NCI-H510A treated with DMSO at 0.1 percent for 48 hours (cell line): ENCODE results near the gene FAN1.
"Not testable (repeated sequence)": the region's sequence is repeated elsewhere in the genome, so short reads cannot be mapped to it uniquely, and the experiment has no call there.

Source experiments
- DNase-seq: peaks from one replicate; lab custom pipeline; 2025; lab: John Stamatoyannopoulos, UW

FAN1 gene

DNA sequence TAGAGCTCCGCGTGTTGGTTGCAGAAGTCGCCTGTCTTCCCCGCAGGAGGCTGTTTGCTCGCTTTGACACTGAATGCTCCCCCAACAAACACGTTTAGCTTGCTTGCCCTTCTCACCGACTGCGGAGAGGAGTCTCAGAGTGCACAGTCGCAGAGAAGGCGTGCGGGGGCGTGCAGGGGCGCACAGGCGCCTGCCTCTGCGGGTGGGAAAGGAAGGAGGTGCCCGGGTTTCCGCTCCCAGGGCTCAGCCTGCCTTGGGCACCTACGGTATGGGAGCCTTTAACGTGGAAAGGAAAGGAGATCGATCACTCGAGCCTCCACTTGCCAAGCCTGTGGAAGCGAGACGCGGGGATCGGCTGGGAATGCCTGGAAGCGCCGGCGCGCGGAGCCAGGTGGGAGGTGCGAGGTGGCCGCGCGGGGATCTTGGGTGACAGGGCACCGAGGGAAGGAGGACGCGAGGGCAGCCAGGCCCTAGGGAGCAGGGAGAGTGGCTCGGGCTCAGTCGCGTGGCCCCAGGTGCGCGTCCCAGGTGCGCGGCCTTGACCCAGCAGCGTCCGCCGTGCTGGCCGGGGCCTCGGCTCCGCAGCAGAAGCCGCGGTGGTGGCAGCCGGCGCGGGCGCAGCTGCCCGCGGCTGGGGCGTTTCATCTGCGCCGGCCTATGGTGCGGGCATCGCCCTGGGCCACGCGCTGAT lies at the start of gene FAN1:
Gene FAN1, plus strand, starts transcription at position 419 of the 691 bp plus-strand sequence. CDS start 749 bp downstream, outside the sequence.
- peak; percentile 71 for DNase-seq

- no peak for DNase-seq
Observed at GRCh38 chr15:30859091-30859874, 44.4 kb upstream of the FAN1 start.

- DNase-seq: no peak
Observed at GRCh38 chr15:30865257-30865656, 38.5 kb upstream of the FAN1 start.

DNA sequence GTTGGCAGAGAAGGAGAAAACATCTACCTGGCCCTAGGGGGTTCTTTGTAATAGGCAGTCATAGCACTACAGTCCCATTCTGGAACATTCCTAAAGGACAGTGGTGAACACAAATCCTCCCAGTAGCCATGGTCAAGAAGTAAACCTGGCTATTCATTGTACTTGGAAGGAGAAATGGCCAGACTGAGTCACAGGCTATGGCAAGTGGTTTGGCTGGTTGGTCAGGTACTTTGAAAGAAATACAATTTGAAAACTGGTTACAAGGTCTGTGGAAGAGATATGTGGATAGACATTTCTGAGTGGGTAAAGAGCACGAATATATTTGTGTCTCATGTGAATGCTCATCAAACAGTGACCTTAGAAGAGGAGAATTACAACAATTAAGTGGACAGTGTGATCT lies 33.0 kb upstream of the FAN1 start:
- no peak for DNase-seq

DNA sequence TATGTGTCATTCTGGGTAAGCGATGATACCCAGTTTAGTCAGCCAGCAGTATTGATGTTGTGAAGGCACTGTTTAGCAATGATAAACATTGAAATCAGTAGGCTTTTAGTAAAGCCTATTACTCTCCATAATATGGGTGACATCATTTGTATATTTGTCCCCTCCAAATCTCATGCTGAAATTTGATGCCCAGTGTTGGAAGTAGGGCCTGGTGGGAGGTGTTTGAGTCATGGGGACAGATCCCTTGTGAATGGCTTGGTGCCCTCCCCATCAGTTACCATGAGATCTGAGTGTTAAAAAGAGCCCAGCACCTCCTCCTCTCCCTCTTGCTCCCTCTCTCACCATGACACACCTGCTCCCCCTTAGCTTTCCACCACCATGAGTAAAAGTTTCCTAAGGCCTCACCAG lies 31.4 kb upstream of the FAN1 start:
- DNase-seq: no peak

DNA sequence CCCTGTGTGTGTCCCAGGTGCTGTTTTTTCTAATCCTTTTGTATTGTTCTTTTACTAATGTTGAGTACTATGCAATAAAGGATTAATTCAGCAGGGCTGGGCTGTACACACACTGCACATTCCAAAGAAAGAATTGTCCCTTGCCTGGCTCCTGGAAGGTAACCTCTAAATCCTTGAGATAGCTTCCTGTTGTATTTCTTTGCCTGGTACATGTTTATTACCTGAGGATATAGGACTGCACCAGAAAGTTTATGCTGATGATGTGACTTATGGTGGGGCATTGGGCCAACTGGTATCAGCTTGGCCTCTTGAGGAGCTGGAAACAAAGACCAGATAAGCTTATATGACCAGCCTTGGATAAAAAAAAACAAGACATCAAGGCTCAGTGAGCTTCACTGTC lies 26.6 kb upstream of the FAN1 start:
- DNase-seq: no peak

DNA sequence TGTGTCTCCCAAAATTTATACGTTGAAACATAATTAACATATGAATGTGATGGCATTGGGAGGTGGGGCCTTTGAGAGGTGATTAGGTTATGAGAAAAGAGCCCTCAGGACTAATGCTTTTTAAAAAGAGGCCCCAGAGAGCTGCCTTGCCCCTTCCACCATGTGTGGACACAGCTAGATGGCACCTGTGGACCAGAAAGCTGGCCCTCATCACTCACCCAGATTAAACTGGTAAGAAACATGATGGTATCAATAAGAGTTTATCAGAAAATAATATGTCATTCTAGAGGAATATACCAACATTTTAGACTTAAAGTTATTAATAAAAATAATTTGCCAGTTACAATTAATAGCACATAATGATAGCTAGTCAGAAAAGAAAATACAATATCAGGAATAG lies 25.2 kb upstream of the FAN1 start:
- no peak for DNase-seq

DNA sequence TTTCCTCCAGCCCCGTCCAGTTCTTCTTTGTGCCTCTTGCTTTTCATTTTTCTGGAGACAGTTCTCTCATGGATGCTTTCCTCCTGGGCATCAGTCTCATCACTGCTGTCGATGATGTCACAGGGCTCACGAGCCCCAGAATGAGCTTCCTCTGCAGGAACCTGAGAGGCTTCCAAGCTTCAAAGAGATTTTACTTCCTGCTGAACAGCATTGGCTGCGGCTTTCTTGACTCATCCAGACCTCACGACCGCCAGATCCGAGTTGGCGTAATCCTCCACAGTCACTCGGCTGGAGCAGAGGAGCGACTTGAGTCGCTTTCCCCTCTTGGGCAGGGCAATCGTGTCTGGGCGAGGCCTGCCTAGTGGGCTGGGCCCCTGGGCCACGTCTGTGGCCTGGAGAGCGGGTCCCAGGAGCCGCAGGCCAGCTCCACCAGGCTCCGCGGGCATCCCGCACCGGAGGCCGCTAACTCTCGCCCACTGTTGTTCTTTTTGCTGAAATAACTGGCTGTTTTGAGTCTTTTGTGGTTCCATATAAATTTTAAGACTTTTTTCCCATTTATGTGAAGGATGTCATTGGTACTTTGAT lies 20.8 kb upstream of the FAN1 start:
- DNase-seq: no peak

DNA sequence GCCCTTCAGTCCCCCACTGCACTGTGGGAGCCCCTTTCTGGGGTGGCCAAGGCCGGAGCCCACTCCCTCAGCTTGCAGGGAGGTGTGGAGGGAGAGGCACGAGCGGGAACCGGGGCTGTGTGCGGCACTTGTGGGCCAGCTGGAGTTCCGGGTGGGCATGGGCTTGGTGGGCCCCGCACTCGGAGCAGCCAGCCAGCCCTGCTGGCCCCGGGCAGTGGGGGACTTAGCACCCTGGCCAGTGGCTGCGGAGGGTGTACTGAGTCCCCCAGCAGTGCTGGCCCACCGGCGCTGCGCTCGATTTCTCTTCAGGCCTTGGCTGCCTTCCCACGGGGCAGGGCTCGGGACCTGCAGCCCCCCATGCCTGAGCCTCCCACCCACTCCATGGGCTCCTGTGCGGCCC lies 20.0 kb upstream of the FAN1 start:
- DNase-seq: not testable (repeated sequence)

DNA sequence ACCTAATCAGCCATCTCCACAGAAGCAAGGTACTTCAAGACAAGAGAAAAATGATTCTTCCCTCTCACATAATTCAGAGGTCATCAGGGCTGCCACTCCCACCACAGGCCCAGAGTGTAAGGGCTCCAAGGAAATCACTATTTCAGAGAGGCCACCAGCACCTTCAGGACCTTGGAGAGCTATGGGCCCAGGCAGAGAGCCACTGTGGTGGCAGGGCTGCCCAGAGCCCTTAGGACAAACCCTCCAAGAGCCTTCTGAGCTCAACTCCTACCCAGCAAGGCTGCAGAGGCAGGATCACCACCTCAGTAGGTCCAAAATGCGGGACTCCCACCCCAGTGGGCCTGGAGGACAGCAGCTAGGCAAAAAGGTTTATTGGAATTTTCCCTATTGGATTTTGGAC lies 17.9 kb upstream of the FAN1 start:
- no peak for DNase-seq

DNA sequence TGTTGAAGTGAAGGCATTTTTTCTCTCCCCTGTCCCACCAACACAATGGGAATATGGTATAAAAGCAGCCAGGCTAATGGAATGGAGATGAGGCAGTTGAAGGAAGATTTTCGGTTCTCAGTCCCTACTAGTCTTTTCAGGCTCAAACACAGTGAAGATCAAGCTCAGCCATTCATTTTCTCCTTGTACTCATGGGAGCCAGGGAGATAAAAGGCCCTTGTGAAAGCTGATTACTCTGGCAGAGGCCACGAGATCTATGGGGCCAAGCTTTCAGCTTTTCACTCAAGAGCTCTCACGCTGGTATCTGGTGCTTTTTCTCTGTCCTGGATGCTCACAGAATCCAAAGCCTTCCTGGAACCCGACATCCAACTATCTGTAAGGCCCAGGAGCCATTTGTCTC lies 14.5 kb upstream of the FAN1 start:
- DNase-seq: no peak

DNA sequence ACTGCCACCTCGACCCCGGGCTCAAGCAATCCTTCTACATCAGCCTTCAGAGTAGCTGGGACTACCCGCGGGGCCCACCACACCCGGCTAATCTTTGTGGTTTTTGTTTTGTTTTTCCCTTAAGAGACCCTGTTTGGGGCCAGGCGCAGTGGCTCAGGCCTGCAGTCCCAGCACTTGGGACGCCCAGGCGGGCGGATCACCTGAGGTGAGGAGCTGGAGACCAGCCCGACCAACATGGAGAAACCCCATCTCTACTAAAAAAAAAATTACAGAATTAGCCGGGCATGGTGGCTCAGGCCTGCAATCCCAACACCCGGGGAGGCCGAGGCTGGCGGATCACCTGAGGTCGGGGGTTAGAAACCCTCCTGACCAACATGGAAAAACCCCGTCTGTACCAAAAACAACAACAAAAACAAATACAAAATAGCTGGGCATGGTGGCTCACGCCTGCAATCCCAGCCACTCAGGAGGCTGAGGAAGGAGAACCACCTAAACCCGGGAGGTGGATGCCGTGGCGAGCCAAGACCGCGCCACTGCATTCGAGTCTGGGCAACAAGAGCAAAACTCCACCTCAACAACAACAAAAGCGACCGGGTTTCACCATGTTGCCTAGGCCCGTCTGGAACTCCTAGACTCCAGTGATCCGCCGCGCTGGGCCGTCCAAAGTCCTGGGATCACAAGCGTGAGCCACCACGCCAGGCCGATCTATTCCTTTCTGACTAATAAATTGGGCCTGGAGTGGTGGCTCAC lies 8.1 kb upstream of the FAN1 start:
- DNase-seq: no peak

DNA sequence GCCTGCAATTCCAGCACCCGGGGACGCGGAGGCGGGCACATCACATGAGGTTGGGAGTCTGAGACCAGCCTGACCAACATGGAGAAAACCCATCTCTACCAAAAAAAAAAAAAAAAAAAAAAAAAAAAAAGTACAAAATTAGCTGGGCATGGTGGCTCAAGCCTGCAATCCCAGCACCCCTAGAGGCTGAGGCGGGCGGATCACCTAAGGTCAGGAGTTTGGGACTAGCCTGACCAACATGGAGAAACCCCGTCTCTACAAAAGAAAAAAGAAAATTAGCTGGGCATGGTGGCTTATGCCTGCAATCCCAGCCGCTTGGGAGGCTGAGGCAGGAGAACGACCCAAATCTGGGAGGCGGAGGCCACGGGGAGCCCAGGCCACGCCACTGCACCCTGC lies 7.5 kb upstream of the FAN1 start:
- no peak for DNase-seq

DNA sequence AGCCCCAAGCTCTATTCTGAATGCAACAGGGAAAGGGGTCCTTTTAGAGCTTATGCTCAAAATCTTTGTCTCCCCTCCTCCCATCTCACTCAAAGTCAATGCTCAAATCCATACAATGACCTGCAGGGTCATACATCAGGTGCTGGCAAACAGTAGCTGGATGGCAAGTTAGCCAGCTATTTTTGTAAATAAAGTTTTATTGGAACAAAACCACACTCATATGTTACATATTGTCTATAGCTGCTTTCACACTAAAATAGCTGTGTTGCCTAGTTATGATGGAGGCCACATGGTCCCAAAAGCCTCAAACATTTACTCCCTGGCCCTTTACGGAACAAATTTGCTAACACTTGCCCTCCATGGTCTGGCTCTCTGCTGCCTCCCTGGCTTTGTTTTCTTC lies 1.8 kb upstream of the FAN1 start:
- DNase-seq: no peak

- DNase-seq: no peak
Observed at GRCh38 chr15:30904812-30905211, 1.1 kb downstream of the FAN1 start.

- DNase-seq: no peak
Observed at GRCh38 chr15:30905821-30906220, 2.1 kb downstream of the FAN1 start.

DNA sequence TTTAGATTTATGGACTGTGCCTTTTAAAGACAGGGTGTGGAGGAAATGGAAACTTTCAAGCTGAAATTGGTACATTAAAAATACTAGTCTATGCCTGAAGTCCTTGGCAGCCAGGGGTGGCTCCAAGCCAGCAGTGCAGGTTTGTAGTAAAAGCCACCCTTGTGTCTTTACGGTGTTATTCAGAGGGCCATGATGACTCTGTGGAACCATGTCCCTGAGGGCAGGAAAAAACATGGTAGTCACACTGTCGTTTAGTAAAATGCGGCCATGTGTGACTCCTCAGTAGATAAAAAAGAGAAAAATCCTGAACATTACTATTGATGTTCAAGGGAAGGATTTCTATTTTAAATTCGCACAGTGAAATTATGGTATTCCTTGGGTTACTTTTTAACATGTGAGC lies 2.7 kb downstream of the FAN1 start:
- DNase-seq: no peak

GRCh38 chr15:30913761-30914160 lies 10.0 kb downstream of the FAN1 start:
- no peak for DNase-seq

GRCh38 chr15:30917013-30917412 lies 13.3 kb downstream of the FAN1 start:
- no peak for DNase-seq

GRCh38 chr15:30917675-30918074 lies 14.0 kb downstream of the FAN1 start:
- no peak for DNase-seq

GRCh38 chr15:30918366-30918765 lies 14.7 kb downstream of the FAN1 start:
- no peak for DNase-seq

DNA sequence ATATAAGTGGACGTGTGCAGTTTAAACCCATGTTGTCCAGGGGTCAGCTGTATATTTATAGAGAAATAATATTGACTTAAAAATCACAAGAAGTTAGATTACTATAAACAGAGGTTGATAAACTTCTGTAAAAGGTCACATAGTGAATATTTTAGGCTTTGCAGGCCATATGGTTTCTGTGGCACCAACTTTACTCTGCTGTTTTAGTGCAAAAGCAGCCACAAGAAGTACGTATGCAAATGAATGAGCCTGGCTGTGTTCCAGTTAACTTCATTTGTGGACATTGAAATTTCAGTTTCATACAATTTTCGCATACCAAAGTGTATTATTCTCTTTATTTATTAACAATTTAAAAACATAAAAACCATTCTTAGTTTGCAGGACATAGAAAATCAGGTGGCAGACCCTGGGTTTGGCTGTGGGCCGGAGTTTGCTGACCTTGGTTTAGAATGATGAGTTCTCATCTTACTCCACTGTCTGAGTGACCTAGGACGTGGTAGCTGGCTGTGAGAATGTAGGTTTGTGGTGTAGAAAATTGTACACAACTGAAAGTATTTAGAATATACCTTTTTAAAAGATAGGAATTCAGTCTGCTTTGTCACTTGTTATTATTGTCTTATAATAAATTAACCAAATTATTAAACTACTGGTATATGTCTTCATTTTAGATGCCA lies 16.3 kb downstream of the FAN1 start:
- DNase-seq: no peak
